ENCODE data around the gene TAF4B.

DNA sequence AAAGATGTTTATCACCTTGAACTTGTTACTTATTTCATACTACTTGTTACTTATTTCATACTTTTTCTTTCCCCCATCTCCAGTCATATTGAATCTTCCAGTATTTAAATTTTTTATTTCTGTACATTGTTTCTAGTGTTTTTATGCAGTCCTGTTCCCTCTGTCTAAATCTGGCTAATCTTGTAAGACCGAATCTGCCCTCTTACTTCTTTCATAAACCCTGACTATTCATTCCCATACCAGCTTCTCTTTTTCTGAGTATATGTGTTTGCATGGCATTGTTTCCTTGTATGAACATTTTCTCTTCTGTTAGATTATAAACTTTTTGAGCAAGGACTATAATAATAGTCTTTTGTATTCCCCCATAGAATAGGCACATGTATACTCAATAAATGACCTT is 131.7 kb downstream of the TAF4B start:
- TF ChIP-seq, protein P1, sequence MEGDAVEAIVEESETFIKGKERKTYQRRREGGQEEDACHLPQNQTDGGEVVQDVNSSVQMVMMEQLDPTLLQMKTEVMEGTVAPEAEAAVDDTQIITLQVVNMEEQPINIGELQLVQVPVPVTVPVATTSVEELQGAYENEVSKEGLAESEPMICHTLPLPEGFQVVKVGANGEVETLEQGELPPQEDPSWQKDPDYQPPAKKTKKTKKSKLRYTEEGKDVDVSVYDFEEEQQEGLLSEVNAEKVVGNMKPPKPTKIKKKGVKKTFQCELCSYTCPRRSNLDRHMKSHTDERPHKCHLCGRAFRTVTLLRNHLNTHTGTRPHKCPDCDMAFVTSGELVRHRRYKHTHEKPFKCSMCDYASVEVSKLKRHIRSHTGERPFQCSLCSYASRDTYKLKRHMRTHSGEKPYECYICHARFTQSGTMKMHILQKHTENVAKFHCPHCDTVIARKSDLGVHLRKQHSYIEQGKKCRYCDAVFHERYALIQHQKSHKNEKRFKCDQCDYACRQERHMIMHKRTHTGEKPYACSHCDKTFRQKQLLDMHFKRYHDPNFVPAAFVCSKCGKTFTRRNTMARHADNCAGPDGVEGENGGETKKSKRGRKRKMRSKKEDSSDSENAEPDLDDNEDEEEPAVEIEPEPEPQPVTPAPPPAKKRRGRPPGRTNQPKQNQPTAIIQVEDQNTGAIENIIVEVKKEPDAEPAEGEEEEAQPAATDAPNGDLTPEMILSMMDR (conservative IDR thresholded peaks at IDR 0.05 in 1 of 2, IDR thresholded peaks at IDR 0.05 in 1 of 2; ENCODE audit: extremely low read depth in 1 of 2, insufficient read depth in 1 of 2, low read depth in 1 of 2, low read length in 2 of 2) = no peak
- no peak for TF ChIP-seq EZH2 (IDR thresholded peaks at IDR 0.05; ENCODE audit: borderline replicate concordance, low read length)

Data from mammary epithelial cell (primary cell).